GM18526 (cell line): Measurements from ENCODE around the gene DDAH1.

Experiments
- POLR2A ChIP-seq: IDR thresholded peaks from 3 replicates; pipeline ENCODE4 v1.6.1; 2011; ENCODE audit not compliant: insufficient read length; ENCODE audit errors: extremely low read depth

The DDAH1 gene

GRCh38 chr1:85480566-85480965 is 15.6 kb upstream of the DDAH1 start:
- no peak for TF ChIP-seq POLR2A

GRCh38 chr1:85479491-85479890 is 14.5 kb upstream of the DDAH1 start:
- TF ChIP-seq POLR2A, result no peak

- TF ChIP-seq POLR2A, result no peak
Measured at GRCh38 chr1:85478366-85478765, 13.4 kb upstream of the DDAH1 start.

- TF ChIP-seq POLR2A, result no peak
Measured at GRCh38 chr1:85475055-85475454, 10.1 kb upstream of the DDAH1 start.

- TF ChIP-seq POLR2A, result no peak
Measured at GRCh38 chr1:85473390-85473789, 8.4 kb upstream of the DDAH1 start.

GRCh38 chr1:85471558-85471957 is 6.6 kb upstream of the DDAH1 start:
- no peak for TF ChIP-seq POLR2A

GRCh38 chr1:85467929-85468540 is 3.1 kb upstream of the DDAH1 start:
- TF ChIP-seq POLR2A, result no peak

GRCh38 chr1:85467036-85467435 is 2.1 kb upstream of the DDAH1 start:
- TF ChIP-seq POLR2A, result no peak

- no peak for TF ChIP-seq POLR2A
Measured at GRCh38 chr1:85465786-85466134, 801 bp upstream of the DDAH1 start.

GRCh38 chr1:85464497-85465098 is 361 bp downstream of the DDAH1 start:
- no peak for TF ChIP-seq POLR2A

- no peak for TF ChIP-seq POLR2A
Measured at GRCh38 chr1:85463731-85464496, 1.0 kb downstream of the DDAH1 start.

- no peak for TF ChIP-seq POLR2A
Measured at GRCh38 chr1:85462931-85463649, 1.9 kb downstream of the DDAH1 start.

- no peak for TF ChIP-seq POLR2A
Measured at GRCh38 chr1:85461216-85461918, 3.6 kb downstream of the DDAH1 start.

GRCh38 chr1:85460555-85461088 is 4.3 kb downstream of the DDAH1 start:
- TF ChIP-seq POLR2A, result no peak

- no peak for TF ChIP-seq POLR2A
Measured at GRCh38 chr1:85459290-85459689, 5.7 kb downstream of the DDAH1 start.
